Right atrium auricular region (tissue), 2 donors: ENCODE results near the gene AMN1. TPM values are rescaled to one million over a fixed set of nuclear protein-coding genes. Genes with fewer than 3 reads are reported as not detected.

Source experiments
- DNase-seq: peaks from one replicate; pipeline ENCODE4 v3.0.0-alpha.2; 2019; ENCODE audit warnings: low spot score
- H3K27ac ChIP-seq, 2 donors: fragments of 200-600 bp; sonication (generic); 1 replicate in 1 of 2; 2 replicates in 1 of 2; pipeline ENCODE4 v1.5.1; 2016 to 2019
- H3K27me3 ChIP-seq, 2 donors: fragments of 200-600 bp; sonication (generic); one replicate each; pipeline versions ENCODE4 v1.5.1 to v1.6.0; 2017 to 2019
- H3K36me3 ChIP-seq: fragments of 200-600 bp; sonication (generic); one replicate; pipeline ENCODE4 v1.5.1; 2016
- H3K4me1 ChIP-seq, 2 donors: fragments of 200-600 bp; sonication (generic); one replicate each; pipeline versions ENCODE4 v1.5.1 to v1.6.0; 2017 to 2019
- H3K4me3 ChIP-seq, 2 donors: fragments of 200-600 bp; sonication (generic); 1 replicate in 1 of 2; 2 replicates in 1 of 2; pipeline ENCODE4 v1.5.1; 2017 to 2019; ENCODE audit warnings: mild to moderate bottlenecking in 1 of 2, moderate library complexity in 1 of 2
- H3K9me3 ChIP-seq, 2 donors: fragments of 200-600 bp; sonication (generic); one replicate each; pipeline ENCODE4 v1.5.1; 2019
- total RNA-seq, 2 donors: library from RNA; depleted of rRNA; stranded (reverse); fragments of >200 nt; gene quantifications; one replicate each; pipeline ENCODE4 v1.1.0, GENCODE V29; 2016
- TF ChIP-seq, protein P1 (sequence below), 2 donors: fragments of 200-600 bp; sonication (generic); IDR thresholded peaks; one replicate each; pipeline ENCODE4 v1.5.1; 2019; ENCODE audit warnings: antibody characterized with exemption in 2 of 2

Gene AMN1
- total RNA-seq, 2 donors from 2014 or later = 10.4 to 17.8 TPM

DNA sequence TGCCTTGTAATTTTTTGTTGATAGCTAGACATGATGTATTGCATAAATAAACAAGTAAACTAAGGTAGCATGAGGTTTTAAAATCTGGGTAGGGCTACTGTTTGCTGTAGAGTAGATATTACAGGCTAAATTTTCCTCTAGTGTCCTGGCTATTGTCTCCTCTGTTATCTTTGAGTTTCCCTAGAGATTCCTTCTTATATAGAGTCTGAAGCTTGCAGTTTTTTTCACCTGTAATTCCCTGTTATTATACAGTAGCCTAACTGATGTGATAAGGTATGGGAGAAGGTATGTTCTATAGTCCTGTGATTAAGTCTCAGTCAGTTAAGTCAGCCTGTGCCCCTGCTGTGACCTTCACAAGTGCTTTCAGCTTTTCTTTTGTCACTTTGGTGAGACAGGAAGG is 59.8 kb downstream of the AMN1 start:
- TF ChIP-seq, protein P1, sequence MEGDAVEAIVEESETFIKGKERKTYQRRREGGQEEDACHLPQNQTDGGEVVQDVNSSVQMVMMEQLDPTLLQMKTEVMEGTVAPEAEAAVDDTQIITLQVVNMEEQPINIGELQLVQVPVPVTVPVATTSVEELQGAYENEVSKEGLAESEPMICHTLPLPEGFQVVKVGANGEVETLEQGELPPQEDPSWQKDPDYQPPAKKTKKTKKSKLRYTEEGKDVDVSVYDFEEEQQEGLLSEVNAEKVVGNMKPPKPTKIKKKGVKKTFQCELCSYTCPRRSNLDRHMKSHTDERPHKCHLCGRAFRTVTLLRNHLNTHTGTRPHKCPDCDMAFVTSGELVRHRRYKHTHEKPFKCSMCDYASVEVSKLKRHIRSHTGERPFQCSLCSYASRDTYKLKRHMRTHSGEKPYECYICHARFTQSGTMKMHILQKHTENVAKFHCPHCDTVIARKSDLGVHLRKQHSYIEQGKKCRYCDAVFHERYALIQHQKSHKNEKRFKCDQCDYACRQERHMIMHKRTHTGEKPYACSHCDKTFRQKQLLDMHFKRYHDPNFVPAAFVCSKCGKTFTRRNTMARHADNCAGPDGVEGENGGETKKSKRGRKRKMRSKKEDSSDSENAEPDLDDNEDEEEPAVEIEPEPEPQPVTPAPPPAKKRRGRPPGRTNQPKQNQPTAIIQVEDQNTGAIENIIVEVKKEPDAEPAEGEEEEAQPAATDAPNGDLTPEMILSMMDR (IDR thresholded peaks at IDR 0.05) = no peak
- no peak for DNase-seq
- Histone ChIP-seq H3K4me1 (no peaks in the 10 kb centered on the region), H3K9me3 (peaks cover 0 to 13% of the 10 kb centered on the region in 2 donors), H3K27me3 (no peaks in the 10 kb centered on the region), H3K4me3 (no peak overlapping the region), H3K27ac (no peak overlapping the region), H3K36me3 (no peaks in the 10 kb centered on the region)

DNA sequence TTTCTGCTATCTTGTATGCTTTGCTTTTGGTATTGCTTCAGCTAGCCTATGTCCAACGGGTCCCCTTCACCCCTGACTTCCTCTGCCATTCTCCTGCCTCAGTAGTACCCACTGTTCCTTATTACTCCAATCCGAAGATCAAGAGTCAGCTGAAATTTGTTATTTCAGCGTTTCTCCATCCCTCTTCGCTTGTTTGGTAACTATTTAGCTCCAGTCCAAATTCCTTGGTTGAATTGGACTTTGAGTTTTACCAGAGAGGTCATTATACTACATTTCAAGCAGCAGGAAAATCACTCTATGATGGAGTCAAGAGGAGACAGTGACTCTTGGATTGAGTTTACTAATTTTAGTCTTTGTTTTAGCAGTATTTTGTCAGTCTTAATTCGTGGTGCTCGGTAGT is 64.8 kb downstream of the AMN1 start:
- Histone ChIP-seq H3K4me1 (peaks cover 0 to 4% of the 10 kb centered on the region in 2 donors), H3K4me3 (no peak overlapping the region), H3K27ac (no peak overlapping the region), H3K36me3 (no peaks in the 10 kb centered on the region), H3K27me3 (no peaks in the 10 kb centered on the region), H3K9me3 (peaks cover 0 to 5% of the 10 kb centered on the region in 2 donors)
- no peak for DNase-seq
- TF ChIP-seq, protein P1 (IDR thresholded peaks at IDR 0.05) = no peak

DNA sequence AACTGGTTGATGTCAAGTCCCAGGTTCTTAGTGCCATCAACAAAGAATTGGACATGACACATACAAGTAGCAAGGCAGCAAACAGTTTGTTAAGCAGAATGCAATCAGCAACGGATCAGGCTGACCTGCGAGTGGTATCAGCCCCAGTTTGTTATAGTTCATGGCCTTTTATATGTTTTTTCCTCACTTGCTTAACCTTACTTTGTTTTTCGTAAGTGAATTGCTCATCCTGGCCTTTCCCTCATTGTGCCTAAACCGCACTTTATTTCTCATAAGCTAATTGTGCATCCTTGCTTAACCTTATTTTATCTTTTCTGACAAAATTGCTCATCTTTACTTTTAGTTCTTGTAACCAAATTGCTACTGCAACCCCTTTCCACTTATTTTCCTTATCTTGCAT is 65.2 kb downstream of the AMN1 start:
- TF ChIP-seq, protein P1 (IDR thresholded peaks at IDR 0.05) = no peak
- Histone ChIP-seq H3K4me1 (peaks cover 0 to 4% of the 10 kb centered on the region in 2 donors), H3K27ac (no peak overlapping the region), H3K36me3 (no peaks in the 10 kb centered on the region), H3K9me3 (peaks cover 0 to under 1% of the 10 kb centered on the region in 2 donors), H3K27me3 (no peaks in the 10 kb centered on the region), H3K4me3 (no peak overlapping the region)
- DNase-seq = no peak

DNA sequence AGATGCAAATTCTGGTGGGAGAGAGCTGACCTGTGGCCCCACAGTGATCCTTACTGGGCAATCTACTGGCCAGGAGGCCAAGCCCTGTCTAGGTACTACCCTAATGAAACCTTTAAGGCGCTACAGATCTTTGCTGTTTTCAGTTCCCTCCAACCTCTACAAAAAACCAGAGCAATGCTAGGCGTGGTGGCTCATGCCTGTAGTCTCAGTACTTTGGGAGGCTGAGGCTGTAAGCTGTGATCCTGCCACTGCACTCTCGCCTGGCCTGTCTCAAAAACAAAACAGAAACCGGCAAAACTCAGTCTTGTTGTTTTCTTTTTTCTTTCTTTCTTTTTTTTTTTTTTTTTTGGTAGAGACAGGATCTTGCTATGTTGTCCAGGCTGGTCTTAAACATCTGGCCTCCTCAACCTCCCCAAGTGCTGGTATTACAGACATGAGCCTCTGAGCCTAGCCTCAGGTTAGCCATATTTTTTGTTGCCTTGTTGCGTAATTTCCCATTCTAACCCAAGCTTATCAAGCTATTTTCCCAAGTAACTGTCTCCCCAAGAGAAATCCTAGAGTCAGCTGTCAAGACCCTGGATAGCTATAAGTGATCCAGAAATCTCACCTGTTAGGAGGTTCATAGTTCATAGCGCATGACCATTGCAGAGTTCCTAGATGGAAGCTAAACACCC is 66.5 kb downstream of the AMN1 start:
- DNase-seq = no peak
- Histone ChIP-seq H3K27ac (no peak overlapping the region), H3K36me3 (no peaks in the 10 kb centered on the region), H3K27me3 (no peaks in the 10 kb centered on the region), H3K4me3 (no peak overlapping the region), H3K4me1 (peaks cover 0 to 6% of the 10 kb centered on the region in 2 donors), H3K9me3 (no peaks in the 10 kb centered on the region)
- TF ChIP-seq, protein P1 (IDR thresholded peaks at IDR 0.05) = no peak

DNA sequence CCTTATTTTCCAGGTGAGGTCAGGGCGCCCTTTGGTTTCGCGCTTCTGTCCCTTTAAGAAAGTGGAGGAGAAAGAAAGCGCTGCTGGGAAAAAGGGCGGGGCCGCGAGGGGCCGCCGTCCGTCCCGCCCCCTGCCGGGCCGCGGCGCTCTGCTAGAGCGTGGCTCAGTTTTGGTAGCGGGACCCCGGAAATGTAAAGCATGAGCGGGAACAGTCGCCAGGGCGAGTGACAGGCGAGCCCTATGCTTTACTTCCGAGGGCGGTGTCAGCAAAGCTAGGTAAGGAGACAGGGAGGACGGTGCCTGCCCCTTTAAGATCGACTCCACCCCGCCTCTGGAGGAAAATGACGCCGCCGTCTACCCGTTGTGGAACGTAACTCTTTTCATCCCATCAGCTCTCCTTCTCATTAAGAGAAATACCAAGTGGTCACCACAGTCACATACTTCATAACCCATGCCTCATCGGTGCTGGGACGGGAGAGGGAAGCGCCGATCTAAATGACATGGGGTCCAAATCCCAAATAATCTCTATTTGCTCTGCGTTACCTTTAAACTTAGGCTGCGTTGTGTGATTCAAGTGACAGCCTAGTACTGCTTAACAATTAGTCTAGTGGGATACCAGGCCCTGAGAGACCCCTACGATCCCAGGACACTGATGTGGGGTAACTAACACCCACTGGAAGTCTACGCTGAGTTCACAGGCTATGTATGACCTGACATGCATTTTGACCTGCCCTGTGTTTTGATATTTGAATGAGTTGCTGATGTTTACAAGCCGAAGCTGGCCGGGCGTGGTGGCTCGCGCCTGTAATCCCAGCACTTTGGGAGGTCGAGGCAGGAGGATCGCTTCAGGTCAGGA is 69.5 kb downstream of the AMN1 start, which contains the start of gene ETFBKMT:
Gene ETFBKMT, plus strand, starts transcription at position 602 of the 856 bp plus-strand sequence. CDS start 2,266 bp downstream, outside the sequence.
- H3K4me3 ChIP-seq = peak within 1 kb of the TSS; percentile 56 to 66
- TF ChIP-seq, protein P1 (IDR thresholded peaks at IDR 0.05) = peak in 1 of 2 donors; percentile 80
- peak; percentile 88 for DNase-seq
- H3K9me3 ChIP-seq = no peaks in the 10 kb centered on the region
- H3K27me3 ChIP-seq = no peaks in the 10 kb centered on the region
- peaks cover 0 to 6% of the 10 kb centered on the region in 2 donors for H3K4me1 ChIP-seq
- H3K36me3 ChIP-seq = no peaks in the 10 kb centered on the region
- peak within 1 kb of the TSS; percentile 89 to 91 for H3K27ac ChIP-seq
